ENCODE results near the gene ENTPD2. TPM values are rescaled to one million over a fixed set of nuclear protein-coding genes. Genes with fewer than 3 reads are reported as not detected.

The ENTPD2 gene
- total and polyA plus RNA-seq, 2 experiments from 2014 or later = 1.8 to 1.9 TPM

- Mint-ChIP-seq H3K9me3 (0 out of 3 replicates have a peak, but pooled peaks cover 2% of the 10 kb centered on the region), H3K36me3 (ENCODE audit: low read depth) (peaks cover 28% of the 10 kb centered on the region), H3K27me3 (ENCODE audit: insufficient read depth, low read depth, poor library complexity) (peaks cover 4% of the 10 kb centered on the region), H3K4me3 (no peak overlapping the region), H3K4me1 (no peaks in the 10 kb centered on the region), H3K27ac (no peak overlapping the region)
- Histone ChIP-seq H4K20me1 (replicated peaks; ENCODE audit: insufficient read depth) (no peaks in the 10 kb centered on the region; the same call in 1 of the 2 replicates), H3K27ac (ENCODE audit: low read depth) (no peak overlapping the region), H3K4me1 (ENCODE audit: insufficient read depth) (no peaks in the 10 kb centered on the region), H3K36me3 (ENCODE audit: insufficient read depth) (peaks cover 8% of the 10 kb centered on the region), H3K4me2 (no peak overlapping the region), H3K27me3 (ENCODE audit: insufficient read depth) (no peaks in the 10 kb centered on the region), H3F3A (replicated peaks; ENCODE audit: low read depth) (peaks cover 6% of the 10 kb centered on the region; the same call in 1 of the 2 replicates), H3K79me2 (replicated peaks; ENCODE audit: insufficient read depth) (no peaks in the 10 kb centered on the region), H3K4me3 (no peak overlapping the region), H3K9me2 (ENCODE audit: insufficient read depth) (no peaks in the 10 kb centered on the region), H2AFZ (no peak overlapping the region)
- TF ChIP-seq JUNB (IDR thresholded peaks at IDR 0.05; ENCODE audit: unreplicated experiment) (no peak), CREB1 (CRISPR knock-in tag; IDR thresholded peaks at IDR 0.05; ENCODE audit: low read depth) (no peak), CTCF (conservative IDR thresholded peaks at IDR 0.05; ENCODE audit: low read depth in 2 of 2) (no peak), EZH2 (IDR thresholded peaks at IDR 0.05; ENCODE audit: low read depth, unreplicated experiment) (no peak), REST (IDR thresholded peaks at IDR 0.05; ENCODE audit: unreplicated experiment) (no peak), POLR2AphosphoS5 (IDR thresholded peaks at IDR 0.05; ENCODE audit: low read depth) (no peak)
- no peak for ATAC-seq
- no peak for DNase-seq (ENCODE audit: low spot score)
These were observed 43.1 kb upstream of the ENTPD2 start for GRCh38 chr9:137096785-137097546.

GRCh38 chr9:137095664-137096517, 42.0 kb upstream of the ENTPD2 start:
- peak; percentile 29 for DNase-seq (ENCODE audit: low spot score)
- peaks cover 5% of the 10 kb centered on the region for H3K27me3 Mint-ChIP-seq (ENCODE audit: insufficient read depth, low read depth, poor library complexity)
- Histone ChIP-seq H3K4me2 (no peak overlapping the region), H2AFZ (no peak overlapping the region), H3K4me1 (ENCODE audit: insufficient read depth) (no peaks in the 10 kb centered on the region), H4K20me1 (replicated peaks; ENCODE audit: insufficient read depth) (no peaks in the 10 kb centered on the region; the same call in 1 of the 2 replicates), H3F3A (replicated peaks; ENCODE audit: low read depth) (no peaks in the 10 kb centered on the region), H3K27ac (ENCODE audit: low read depth) (no peak overlapping the region), H3K79me2 (replicated peaks; ENCODE audit: insufficient read depth) (no peaks in the 10 kb centered on the region), H3K4me3 (no peak overlapping the region), H3K9me2 (ENCODE audit: insufficient read depth) (no peaks in the 10 kb centered on the region), H3K27me3 (ENCODE audit: insufficient read depth) (no peaks in the 10 kb centered on the region), H3K36me3 (ENCODE audit: insufficient read depth) (peaks cover 2% of the 10 kb centered on the region)
- H3K4me1 Mint-ChIP-seq = no peaks in the 10 kb centered on the region
- 0 out of 3 replicates have a peak, but pooled peaks cover 2% of the 10 kb centered on the region for H3K9me3 Mint-ChIP-seq
- TF ChIP-seq CTCF (conservative IDR thresholded peaks at IDR 0.05; ENCODE audit: low read depth in 2 of 2) (peak in 1 of 2 experiments; percentile 18; a peak in 1 of 4 replicates), JUNB (IDR thresholded peaks at IDR 0.05; ENCODE audit: unreplicated experiment) (no peak)
- H3K4me3 Mint-ChIP-seq = no peak overlapping the region
- H3K27ac Mint-ChIP-seq = no peak overlapping the region; the same call in 1 of the 2 replicates
- ATAC-seq = no peak
- H3K36me3 Mint-ChIP-seq (ENCODE audit: low read depth) = peaks cover 31% of the 10 kb centered on the region
